ENCODE measurements around the gene SRPK3.
"Not testable (repeated sequence)": the region's sequence is repeated elsewhere in the genome, so short reads cannot be mapped to it uniquely, and the experiment has no call there.

Gene SRPK3

DNA sequence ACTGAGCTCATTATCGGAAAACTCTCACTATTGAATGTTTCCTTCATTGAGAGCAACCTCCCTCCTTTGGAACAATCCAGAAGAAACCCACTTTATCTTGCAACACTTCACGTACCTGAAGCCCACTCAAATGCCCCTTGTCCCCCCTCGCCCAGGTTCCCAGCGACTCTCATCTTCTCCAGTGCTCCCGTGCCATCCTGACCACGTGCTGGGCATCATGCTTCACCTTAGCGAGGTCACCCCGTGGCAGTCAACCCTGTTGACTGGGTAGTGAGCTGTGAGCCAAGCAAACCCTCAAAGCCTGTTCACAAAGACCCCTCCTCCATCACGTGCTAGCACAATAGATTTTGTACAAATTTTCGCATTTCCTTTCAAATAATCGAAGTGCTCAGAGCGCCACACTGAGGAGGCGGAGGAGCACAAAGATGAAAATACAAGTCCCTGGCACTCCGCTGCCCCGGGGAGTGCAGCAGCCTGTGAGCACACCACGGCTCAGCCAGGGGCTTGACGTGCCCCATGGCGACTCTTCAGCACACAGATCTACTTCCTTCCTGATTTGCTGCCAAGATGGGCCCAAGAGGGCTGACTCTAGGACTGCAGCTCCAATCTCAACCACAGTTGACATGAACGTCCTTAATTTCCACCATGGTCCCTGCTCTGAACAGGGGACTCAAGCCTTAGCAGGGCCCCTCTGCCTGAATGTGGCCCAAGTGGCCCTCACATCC is 33.9 kb downstream of the SRPK3 start:
- no peak for DNase-seq

- peak in 1 of 2 experiments; percentile 39 for DNase-seq
Observed at GRCh38 chrX:153816831-153817690, 36.2 kb downstream of the SRPK3 start.

GRCh38 chrX:153818064-153818463 is 37.2 kb downstream of the SRPK3 start:
- not testable (repeated sequence) for DNase-seq

DNA sequence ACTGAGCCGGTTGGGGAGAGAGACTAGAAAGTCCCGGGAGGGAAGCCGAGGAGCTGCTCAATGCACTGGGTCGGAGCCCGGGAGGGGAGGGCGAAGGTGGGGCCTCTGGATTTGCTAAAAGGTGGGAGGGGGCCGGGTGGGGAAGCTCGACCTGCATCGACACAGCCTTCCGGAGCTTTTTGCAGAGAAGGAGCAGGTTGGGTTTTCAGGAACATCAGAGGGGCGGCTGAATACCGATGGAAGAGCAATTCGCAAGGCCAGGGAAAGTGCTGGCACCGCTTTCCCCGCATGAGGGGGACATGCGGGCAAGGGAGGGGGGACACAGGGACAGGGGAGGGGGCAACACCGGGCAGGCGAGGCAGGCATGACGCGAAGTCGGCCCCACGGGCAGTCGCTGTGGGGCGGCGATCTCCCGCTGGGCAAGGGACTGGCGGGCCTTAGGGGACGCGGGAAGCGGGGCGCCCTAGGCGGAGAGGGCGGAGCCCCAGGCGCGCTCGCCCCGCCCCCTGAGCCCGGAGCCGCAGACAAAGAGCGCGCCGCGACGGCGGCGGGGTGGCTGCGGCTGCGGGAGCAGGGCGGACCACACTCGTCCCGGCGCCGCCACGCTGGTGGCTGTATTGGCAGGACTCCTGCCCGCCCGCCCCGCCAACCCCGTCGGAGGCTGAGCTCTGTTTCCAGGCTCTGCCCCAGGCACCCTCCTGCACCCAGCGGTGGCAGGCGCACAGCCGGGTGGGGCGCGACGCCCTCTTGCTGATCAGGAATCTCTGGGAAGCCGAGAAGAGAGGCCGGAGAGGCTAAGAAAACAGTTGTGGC is 37.9 kb downstream of the SRPK3 start:
- DNase-seq = peak; percentile 22 to 28

GRCh38 chrX:153819384-153820040 is 38.7 kb downstream of the SRPK3 start:
- no peak for DNase-seq

- DNase-seq = no peak
Observed at GRCh38 chrX:153820601-153821000, 39.8 kb downstream of the SRPK3 start.

DNA sequence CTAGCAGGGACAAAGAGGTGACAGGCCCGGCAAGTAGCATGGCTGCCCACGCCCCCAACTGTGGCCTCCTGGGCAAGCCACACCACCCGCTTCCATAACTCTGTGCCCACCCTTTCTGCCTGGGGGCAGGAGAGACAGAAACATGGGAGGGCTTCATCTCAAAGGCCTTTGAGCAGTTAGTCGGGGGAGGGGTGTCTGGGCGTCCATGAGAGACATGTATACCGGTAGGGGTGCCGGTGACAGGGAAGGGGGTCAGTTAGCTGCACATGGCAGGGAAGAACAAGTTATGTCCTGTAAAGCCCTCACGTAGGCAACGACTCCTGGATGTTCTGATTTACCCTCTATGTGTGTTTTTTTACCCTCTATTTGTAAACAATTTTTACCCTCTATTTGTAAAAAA is 40.2 kb downstream of the SRPK3 start:
- no peak for DNase-seq

- DNase-seq = no peak
Observed at GRCh38 chrX:153824348-153824747, 43.5 kb downstream of the SRPK3 start.

DNA sequence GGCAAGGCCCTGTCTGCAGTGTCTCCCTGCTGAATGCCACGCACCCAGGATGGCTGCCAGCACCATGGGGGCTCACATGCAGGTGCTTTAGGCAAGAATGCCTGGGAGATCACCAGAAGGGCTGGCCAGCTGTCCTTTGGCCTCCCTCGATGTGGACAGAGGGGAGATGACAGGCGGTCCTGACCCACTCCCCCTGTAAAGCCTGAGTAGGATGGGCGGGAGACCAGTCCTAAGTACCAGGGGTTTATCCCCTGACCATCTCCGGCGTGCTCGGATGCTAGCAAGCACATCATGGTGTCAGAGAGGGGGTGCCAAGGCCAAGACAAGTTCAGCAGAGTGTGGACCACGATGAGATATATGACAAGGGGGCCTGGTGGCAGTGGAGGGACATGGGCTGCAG is 44.2 kb downstream of the SRPK3 start:
- no peak for DNase-seq

DNA sequence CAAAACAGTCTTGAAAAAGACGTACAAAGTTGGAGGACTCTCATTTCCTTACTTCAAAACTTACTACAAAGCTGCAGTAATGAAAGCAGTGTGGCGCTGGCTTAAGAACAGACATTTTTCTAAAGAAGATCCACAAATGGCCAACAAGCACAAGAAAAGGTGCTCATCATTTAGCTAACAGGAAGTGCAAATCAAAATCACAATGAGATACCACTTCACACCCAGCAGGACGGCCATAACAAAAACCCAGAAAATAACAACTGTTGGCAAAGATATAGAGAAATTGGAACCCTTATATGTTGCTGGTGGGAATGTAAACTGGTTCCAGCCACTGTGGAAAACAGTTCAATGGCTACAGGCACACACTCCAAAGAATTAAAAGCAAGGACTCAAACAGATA is 46.2 kb downstream of the SRPK3 start:
- no peak for DNase-seq

DNA sequence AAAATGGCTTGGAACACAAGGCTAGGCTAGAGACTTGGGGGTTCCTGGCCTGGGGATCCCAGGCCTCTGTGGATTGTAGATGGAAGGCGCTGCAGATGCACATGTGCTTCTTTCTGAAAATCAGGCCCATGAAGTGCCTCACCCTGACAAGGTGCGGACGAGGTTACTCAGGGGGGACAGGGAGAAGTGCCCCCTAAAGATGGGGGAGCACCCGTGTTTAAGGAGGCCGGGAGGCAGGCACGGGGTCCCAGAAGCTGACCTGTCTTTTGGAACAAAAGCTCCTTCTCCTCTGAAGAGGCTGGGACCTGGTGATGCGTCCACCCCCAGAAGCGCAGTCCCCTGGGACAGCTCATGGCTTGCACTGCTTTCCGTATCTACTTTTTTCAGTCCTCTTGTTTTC is 47.1 kb downstream of the SRPK3 start:
- no peak for DNase-seq

DNA sequence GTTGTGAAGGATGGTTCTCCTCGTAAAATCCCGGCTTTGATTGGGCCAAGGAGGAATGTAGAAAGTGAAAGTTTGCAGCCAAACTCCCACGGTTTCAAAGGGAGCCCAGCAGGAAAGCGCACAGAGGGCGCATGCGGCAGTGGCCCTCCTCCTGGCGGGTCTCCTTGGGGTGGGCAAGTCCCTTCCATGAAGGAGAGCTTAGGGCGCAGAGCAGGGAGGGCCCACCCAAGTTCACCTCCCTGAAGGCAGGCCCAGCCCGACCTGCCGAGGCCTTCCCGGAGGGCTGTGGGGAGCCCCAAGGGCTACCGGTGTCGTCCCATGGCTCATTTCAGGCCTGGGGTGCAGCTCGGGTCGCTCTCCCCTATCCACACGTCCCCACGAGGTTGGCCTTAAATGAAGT is 47.5 kb downstream of the SRPK3 start:
- no peak for DNase-seq

- DNase-seq = no peak
Observed at GRCh38 chrX:153828723-153829548, 48.1 kb downstream of the SRPK3 start.

DNA sequence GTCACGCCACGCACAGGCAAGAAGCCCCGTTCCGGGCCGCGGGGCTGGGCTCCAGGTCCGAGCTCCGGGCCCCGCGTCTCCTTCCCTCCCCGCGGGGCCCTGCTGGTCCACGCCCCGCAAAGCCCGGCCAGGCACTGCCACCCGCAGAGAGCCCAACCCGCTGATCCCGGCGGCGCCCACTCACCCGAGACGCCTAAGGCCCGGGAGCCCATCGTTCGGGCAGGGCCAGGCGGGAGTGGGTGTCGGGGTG is 48.6 kb downstream of the SRPK3 start:
- no peak for DNase-seq

DNA sequence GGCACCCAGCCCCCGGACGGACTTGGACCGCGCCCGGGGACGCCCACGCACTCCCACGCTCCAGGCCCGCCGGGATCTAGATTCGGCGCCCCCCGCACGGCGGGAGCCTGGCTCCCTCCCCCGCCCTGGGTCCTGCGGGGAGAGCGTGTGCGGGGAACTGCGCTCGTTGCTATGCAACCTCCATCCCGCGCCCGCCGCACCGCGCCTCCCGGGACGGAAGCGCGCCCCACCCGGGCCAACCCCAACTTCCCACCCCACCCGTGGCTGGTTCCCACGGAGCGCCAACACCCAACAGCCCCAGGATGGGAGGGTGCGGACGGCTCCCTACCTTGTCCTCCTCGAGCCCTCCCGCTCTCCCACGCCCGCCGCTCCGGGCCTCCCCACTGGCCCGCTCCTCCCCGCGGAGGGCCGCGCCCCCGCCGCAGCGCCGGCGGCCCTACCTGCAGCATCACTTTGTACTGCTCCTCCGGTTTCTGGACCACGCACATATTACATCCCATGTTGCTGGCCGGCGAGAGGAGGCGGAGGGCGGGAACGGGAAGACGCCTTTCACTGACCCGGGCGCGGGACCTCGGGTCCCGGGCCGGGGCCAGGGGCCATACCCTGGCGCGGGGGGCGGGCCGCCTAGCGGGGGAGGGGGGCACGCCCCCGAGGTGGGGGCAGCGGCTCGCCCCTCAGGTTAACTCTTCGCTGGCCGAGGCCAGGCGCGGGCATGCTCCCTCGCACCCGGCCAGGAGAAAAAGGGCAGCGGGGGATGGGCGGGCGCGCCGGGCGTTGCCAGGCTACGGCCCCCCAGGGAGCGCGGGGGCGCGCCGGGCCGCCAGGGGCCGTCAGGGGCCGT is 49.2 kb downstream of the SRPK3 start, which contains the start of gene PDZD4:
Gene PDZD4, minus strand, starts transcription at position 746 of the 841 bp plus-strand sequence. Its CDS starts 246 bp downstream, at position 500.
- no peak for DNase-seq

DNA sequence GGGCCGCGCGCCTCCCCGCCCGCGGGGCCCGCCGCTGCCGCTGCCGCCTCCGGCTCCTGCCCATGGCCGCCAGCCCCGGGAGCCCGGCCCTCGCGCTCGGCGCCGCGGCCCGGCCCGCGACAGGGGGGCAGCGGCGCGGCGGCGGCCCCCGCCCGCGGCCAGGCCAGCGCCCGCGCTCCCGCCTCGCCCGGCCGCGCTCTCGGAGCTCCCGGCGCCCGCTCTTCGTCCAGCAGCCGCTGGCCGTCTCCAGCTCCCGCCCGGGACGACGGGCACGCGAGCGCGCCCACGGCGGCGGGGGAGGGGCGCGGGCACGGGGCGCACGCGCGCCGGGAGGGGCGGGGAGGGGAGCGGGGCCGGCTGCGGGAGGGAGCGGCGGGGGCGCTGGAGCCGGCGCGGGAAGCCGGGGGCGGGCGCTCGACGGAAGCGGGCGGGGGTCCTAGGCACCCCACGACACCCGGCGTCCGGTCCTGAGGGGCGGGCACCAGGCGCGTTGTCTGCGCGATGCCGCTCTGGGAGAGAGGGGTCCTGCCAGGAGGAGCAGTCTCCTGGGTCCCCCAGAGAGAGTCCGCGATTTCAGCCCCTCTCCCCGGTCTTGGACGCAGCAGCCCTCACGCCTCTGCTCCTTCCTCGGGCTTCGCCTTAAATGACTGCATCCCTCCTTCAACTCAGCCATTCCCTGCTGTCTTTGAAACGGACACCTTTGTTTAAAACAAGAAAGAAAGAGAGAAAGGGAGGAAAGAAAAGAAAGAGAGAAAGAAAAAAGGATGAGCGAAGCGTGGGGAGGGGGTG is 50.0 kb downstream of the SRPK3 start:
- no peak for DNase-seq

DNA sequence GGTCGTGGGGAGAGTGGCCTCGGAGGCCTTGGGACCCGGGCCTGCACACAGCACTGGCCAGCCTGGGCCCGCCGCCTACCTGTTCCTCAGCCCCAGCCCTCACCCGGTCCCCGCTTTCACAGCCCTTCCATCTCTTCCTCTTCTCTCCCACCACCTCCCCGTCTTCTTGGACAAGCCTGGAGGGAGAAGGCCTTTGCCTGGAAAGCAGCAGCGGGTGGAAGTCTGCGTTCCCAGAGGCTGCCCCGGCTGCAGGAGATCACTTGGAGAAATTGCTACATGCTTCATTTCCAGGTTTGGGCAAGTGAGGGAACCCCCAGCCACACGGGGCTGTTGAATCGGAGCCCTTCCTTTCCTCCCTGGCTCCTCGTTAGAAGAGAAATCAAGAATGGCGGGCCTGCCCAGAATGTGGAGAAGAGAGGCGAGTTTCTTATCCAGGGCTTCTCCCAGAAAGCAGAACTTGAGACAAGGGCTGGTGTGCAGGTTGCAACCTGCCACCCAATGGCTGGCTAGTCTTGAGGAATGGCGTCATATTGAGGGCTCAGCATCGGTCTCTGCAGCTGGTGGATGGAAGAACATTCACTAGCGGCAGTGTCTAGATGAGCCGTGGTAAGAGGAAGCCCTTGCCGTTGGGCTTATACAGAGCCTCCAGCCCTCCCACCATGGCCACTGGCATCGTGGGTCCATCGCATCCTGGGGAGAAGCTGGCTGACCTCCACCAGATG is 50.7 kb downstream of the SRPK3 start:
- DNase-seq = no peak

- DNase-seq = no peak
Observed at GRCh38 chrX:153832728-153833127, 51.9 kb downstream of the SRPK3 start.

Data from activated CD4-positive, alpha-beta T cell treated with anti-CD3 and anti-CD28 coated beads, Interleukin-2, amount 50 U/mL, for 4 hours (primary cell).